WTC11 (cell line): ENCODE data around the gene SPTBN4. TPM values are rescaled to one million over a fixed set of nuclear protein-coding genes. Genes with fewer than 3 reads are reported as not detected.

Experiments
- CBFB ChIP-seq: sonication (generic); formaldehyde crosslinking; IDR thresholded peaks from 2 replicates; pipeline ENCODE4 v1.8.1; 2022; ENCODE audit warnings: mild to moderate bottlenecking, low read depth, missing genetic modification reagents
- CREB1 ChIP-seq: sonication (generic); formaldehyde crosslinking; IDR thresholded peaks from 2 replicates; pipeline ENCODE4 v1.8.0; 2023; ENCODE audit warnings: mild to moderate bottlenecking, missing genetic modification reagents
- ELF4 ChIP-seq: sonication (generic); formaldehyde crosslinking; IDR thresholded peaks from 2 replicates; pipeline ENCODE4 v1.8.1; 2022; ENCODE audit warnings: low read depth, mild to moderate bottlenecking, moderate library complexity, missing genetic modification reagents
- ESRRA ChIP-seq: sonication (generic); formaldehyde crosslinking; IDR thresholded peaks from 2 replicates; pipeline ENCODE4 v1.8.1; 2022; ENCODE audit warnings: mild to moderate bottlenecking, missing genetic modification reagents, borderline replicate concordance
- FOXJ3 ChIP-seq: sonication (generic); formaldehyde crosslinking; IDR thresholded peaks from 2 replicates; pipeline ENCODE4 v1.9.0; 2021; ENCODE audit warnings: missing genetic modification reagents, mild to moderate bottlenecking, borderline replicate concordance
- GRHL2 ChIP-seq: fragments of 250-450 bp; sonication (Bioruptor Pico); IDR thresholded peaks from 2 replicates; pipeline ENCODE4 v1.8.0; 2022; ENCODE audit warnings: mild to moderate bottlenecking, moderate library complexity; ENCODE audit not compliant: insufficient replicate concordance, severe bottlenecking
- GTF2I ChIP-seq: fragments of 250-450 bp; sonication (Bioruptor Pico); conservative IDR thresholded peaks from 2 replicates; pipeline ENCODE4 v1.4.0; 2021; ENCODE audit warnings: mild to moderate bottlenecking
- MYBL2 ChIP-seq: sonication (generic); formaldehyde crosslinking; IDR thresholded peaks from 2 replicates; pipeline ENCODE4 v1.8.1; 2023; ENCODE audit warnings: mild to moderate bottlenecking, moderate library complexity, missing genetic modification reagents
- NFYB ChIP-seq: sonication (generic); formaldehyde crosslinking; conservative IDR thresholded peaks from 2 replicates; pipeline ENCODE4 v1.8.0; 2022; ENCODE audit warnings: low read depth, missing genetic modification reagents
- NR1H2 ChIP-seq: sonication (generic); formaldehyde crosslinking; IDR thresholded peaks from 2 replicates; pipeline ENCODE4 v1.9.0; 2021; ENCODE audit warnings: mild to moderate bottlenecking, moderate library complexity, missing genetic modification reagents
- RELA ChIP-seq: sonication (generic); formaldehyde crosslinking; IDR thresholded peaks from 2 replicates; pipeline ENCODE4 v1.8.1; 2022; ENCODE audit warnings: missing genetic modification reagents, mild to moderate bottlenecking, borderline replicate concordance
- SMAD4 ChIP-seq: sonication (generic); formaldehyde crosslinking; IDR thresholded peaks from 2 replicates; pipeline ENCODE4 v1.8.0; 2022; ENCODE audit warnings: mild to moderate bottlenecking, missing genetic modification reagents
- SP1 ChIP-seq: sonication (generic); formaldehyde crosslinking; conservative IDR thresholded peaks from 2 replicates; pipeline ENCODE4 v1.8.1; 2022; ENCODE audit warnings: missing genetic modification reagents
- TCF7 ChIP-seq: sonication (generic); formaldehyde crosslinking; IDR thresholded peaks from 2 replicates; pipeline ENCODE4 v1.8.0; 2022; ENCODE audit warnings: mild to moderate bottlenecking, low read depth, missing genetic modification reagents, moderate library complexity
- TEAD1 ChIP-seq: sonication (generic); formaldehyde crosslinking; IDR thresholded peaks from 2 replicates; pipeline ENCODE4 v1.8.0; 2022; ENCODE audit warnings: mild to moderate bottlenecking, missing genetic modification reagents
- ZBTB21 ChIP-seq: sonication (generic); formaldehyde crosslinking; IDR thresholded peaks from 2 replicates; pipeline ENCODE4 v1.8.1; 2023; ENCODE audit warnings: mild to moderate bottlenecking, missing genetic modification reagents, borderline replicate concordance
- ZNF121 ChIP-seq: sonication (generic); formaldehyde crosslinking; IDR thresholded peaks from 2 replicates; pipeline ENCODE4 v1.8.0; 2023; ENCODE audit warnings: missing genetic modification reagents
- ZNF138 ChIP-seq: sonication (generic); formaldehyde crosslinking; conservative IDR thresholded peaks from 2 replicates; pipeline ENCODE4 v1.8.1; 2022; ENCODE audit warnings: mild to moderate bottlenecking, moderate library complexity, missing genetic modification reagents
- ZNF232 ChIP-seq: sonication (generic); formaldehyde crosslinking; IDR thresholded peaks from 2 replicates; pipeline ENCODE4 v1.8.0; 2022; ENCODE audit warnings: mild to moderate bottlenecking, missing genetic modification reagents
- ZNF263 ChIP-seq: sonication (generic); formaldehyde crosslinking; IDR thresholded peaks from 2 replicates; pipeline ENCODE4 v1.8.1; 2022; ENCODE audit warnings: low read depth, mild to moderate bottlenecking, moderate library complexity, missing genetic modification reagents
- total RNA-seq: library from RNA; stranded (reverse); gene quantifications from 3 replicates; pipeline ENCODE4 v1.2.3, GENCODE V29; 2021
- TF ChIP-seq, protein P1 (sequence below): sonication (generic); formaldehyde crosslinking; IDR thresholded peaks from 2 replicates; pipeline ENCODE4 v1.8.1; 2023; ENCODE audit warnings: mild to moderate bottlenecking, moderate library complexity, missing genetic modification reagents
- TF ChIP-seq, protein P2 (sequence below): sonication (generic); formaldehyde crosslinking; IDR thresholded peaks from 2 replicates; pipeline ENCODE4 v1.8.1; 2023; ENCODE audit warnings: mild to moderate bottlenecking, missing genetic modification reagents, moderate library complexity
- TF ChIP-seq, protein P3 (sequence below): sonication (generic); formaldehyde crosslinking; IDR thresholded peaks from 2 replicates; pipeline ENCODE4 v1.8.1; 2023; ENCODE audit warnings: mild to moderate bottlenecking, missing genetic modification reagents, moderate library complexity
- TF ChIP-seq, protein P4 (sequence below): sonication (generic); formaldehyde crosslinking; IDR thresholded peaks from 2 replicates; pipeline ENCODE4 v1.8.0; 2022; ENCODE audit warnings: mild to moderate bottlenecking, missing genetic modification reagents
- TF ChIP-seq, protein P5 (sequence below): sonication (generic); formaldehyde crosslinking; IDR thresholded peaks from 2 replicates; pipeline ENCODE4 v1.8.1; 2023; ENCODE audit warnings: mild to moderate bottlenecking, missing genetic modification reagents
- TF ChIP-seq, protein P6 (sequence below): sonication (generic); formaldehyde crosslinking; IDR thresholded peaks from 2 replicates; pipeline ENCODE4 v1.8.1; 2022; ENCODE audit warnings: mild to moderate bottlenecking, moderate library complexity, missing genetic modification reagents
- TF ChIP-seq, protein P7 (sequence below): sonication (generic); formaldehyde crosslinking; IDR thresholded peaks from 2 replicates; pipeline ENCODE4 v1.8.0; 2023; ENCODE audit warnings: mild to moderate bottlenecking, missing genetic modification reagents

SPTBN4 gene
- total RNA-seq, 1 experiment from 2014 or later, result 2.8 TPM

DNA sequence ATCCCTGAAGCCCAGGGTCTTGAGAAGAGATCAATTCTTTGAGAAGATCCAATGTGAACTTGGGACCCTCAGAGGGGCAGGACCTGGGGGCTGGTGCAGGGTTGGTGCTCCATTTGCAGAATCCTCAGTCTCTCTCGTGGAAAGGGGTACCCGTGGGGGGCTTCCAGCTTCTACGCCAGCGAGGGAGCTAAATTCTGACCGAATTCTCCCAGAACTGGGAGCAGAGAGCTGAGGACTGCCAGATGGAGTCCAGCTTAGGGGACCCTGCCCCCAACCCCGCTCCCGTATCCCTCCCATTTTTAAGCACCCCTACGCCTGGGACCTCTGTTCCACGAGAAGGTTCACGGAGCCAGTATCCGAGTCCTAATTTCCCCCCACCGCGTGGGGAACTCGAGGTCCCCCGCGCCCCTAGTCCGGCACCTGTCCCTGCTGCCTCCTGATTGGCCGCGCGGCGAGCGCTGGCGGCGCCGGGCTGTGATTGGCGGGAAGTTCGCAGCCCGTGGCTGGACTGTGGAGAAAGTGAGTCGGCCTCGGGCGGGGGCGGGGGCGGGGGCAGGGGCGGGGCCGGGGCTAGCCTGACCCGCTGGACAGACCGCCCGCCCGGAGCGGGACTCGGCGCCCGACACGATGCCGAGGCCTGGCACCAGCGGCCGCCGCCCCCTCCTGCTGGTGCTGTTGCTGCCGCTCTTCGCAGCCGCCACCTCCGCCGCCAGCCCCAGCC is 130.0 kb downstream of the SPTBN4 start (continued):
- TF ChIP-seq, protein P1, sequence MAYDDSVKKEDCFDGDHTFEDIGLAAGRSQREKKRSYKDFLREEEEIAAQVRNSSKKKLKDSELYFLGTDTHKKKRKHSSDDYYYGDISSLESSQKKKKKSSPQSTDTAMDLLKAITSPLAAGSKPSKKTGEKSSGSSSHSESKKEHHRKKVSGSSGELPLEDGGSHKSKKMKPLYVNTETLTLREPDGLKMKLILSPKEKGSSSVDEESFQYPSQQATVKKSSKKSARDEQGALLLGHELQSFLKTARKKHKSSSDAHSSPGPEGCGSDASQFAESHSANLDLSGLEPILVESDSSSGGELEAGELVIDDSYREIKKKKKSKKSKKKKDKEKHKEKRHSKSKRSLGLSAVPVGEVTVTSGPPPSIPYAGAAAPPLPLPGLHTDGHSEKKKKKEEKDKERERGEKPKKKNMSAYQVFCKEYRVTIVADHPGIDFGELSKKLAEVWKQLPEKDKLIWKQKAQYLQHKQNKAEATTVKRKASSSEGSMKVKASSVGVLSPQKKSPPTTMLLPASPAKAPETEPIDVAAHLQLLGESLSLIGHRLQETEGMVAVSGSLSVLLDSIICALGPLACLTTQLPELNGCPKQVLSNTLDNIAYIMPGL (CRISPR knock-in tag), result peak; percentile 53; the same call in 1 of the 2 replicates
- TF ChIP-seq ZBTB21 (CRISPR knock-in tag) (peak; percentile 72; the same call in 1 of the 2 replicates), CREB1 (CRISPR knock-in tag) (peak; percentile 32; the same call in 1 of the 2 replicates), CBFB (no peak), TCF7 (CRISPR knock-in tag) (no peak), ZNF263 (CRISPR knock-in tag) (0 out of 2 replicates have a peak, but pooled peaks have one; percentile 48), ELF4 (CRISPR knock-in tag) (0 out of 2 replicates have a peak, but pooled peaks have one; percentile 62), ZNF232 (peak; percentile 71; the same call in 1 of the 2 replicates), FOXJ3 (no peak), NFYB (CRISPR knock-in tag) (peak; percentile 57), ZNF121 (CRISPR knock-in tag) (no peak), ZNF138 (0 out of 2 replicates have a peak, but pooled peaks have one; percentile 68), GTF2I (no peak), MYBL2 (CRISPR knock-in tag) (0 out of 2 replicates have a peak, but pooled peaks have one; percentile 57), SMAD4 (CRISPR knock-in tag) (no peak), RELA (no peak), SP1 (CRISPR knock-in tag) (peak; percentile 47; the same call in 1 of the 2 replicates), GRHL2 (no peak), TEAD1 (CRISPR knock-in tag) (peak; percentile 69; the same call in 1 of the 2 replicates), NR1H2 (CRISPR knock-in tag) (no peak), ESRRA (CRISPR knock-in tag) (no peak)
- TF ChIP-seq, protein P2, sequence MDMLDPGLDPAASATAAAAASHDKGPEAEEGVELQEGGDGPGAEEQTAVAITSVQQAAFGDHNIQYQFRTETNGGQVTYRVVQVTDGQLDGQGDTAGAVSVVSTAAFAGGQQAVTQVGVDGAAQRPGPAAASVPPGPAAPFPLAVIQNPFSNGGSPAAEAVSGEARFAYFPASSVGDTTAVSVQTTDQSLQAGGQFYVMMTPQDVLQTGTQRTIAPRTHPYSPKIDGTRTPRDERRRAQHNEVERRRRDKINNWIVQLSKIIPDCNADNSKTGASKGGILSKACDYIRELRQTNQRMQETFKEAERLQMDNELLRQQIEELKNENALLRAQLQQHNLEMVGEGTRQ (CRISPR knock-in tag), result no peak
- TF ChIP-seq, protein P3, sequence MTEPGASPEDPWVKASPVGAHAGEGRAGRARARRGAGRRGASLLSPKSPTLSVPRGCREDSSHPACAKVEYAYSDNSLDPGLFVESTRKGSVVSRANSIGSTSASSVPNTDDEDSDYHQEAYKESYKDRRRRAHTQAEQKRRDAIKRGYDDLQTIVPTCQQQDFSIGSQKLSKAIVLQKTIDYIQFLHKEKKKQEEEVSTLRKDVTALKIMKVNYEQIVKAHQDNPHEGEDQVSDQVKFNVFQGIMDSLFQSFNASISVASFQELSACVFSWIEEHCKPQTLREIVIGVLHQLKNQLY, result no peak
- TF ChIP-seq, protein P4, sequence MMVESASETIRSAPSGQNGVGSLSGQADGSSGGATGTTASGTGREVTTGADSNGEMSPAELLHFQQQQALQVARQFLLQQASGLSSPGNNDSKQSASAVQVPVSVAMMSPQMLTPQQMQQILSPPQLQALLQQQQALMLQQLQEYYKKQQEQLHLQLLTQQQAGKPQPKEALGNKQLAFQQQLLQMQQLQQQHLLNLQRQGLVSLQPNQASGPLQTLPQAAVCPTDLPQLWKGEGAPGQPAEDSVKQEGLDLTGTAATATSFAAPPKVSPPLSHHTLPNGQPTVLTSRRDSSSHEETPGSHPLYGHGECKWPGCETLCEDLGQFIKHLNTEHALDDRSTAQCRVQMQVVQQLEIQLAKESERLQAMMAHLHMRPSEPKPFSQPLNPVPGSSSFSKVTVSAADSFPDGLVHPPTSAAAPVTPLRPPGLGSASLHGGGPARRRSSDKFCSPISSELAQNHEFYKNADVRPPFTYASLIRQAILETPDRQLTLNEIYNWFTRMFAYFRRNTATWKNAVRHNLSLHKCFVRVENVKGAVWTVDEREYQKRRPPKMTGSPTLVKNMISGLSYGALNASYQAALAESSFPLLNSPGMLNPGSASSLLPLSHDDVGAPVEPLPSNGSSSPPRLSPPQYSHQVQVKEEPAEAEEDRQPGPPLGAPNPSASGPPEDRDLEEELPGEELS, result peak; percentile 79; the same call in 1 of the 2 replicates
- TF ChIP-seq, protein P5, sequence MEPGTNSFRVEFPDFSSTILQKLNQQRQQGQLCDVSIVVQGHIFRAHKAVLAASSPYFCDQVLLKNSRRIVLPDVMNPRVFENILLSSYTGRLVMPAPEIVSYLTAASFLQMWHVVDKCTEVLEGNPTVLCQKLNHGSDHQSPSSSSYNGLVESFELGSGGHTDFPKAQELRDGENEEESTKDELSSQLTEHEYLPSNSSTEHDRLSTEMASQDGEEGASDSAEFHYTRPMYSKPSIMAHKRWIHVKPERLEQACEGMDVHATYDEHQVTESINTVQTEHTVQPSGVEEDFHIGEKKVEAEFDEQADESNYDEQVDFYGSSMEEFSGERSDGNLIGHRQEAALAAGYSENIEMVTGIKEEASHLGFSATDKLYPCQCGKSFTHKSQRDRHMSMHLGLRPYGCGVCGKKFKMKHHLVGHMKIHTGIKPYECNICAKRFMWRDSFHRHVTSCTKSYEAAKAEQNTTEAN (CRISPR knock-in tag), result peak; percentile 51; the same call in 1 of the 2 replicates
- TF ChIP-seq, protein P6, sequence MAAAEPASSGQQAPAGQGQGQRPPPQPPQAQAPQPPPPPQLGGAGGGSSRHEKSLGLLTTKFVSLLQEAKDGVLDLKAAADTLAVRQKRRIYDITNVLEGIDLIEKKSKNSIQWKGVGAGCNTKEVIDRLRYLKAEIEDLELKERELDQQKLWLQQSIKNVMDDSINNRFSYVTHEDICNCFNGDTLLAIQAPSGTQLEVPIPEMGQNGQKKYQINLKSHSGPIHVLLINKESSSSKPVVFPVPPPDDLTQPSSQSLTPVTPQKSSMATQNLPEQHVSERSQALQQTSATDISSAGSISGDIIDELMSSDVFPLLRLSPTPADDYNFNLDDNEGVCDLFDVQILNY, result 0 out of 2 replicates have a peak, but pooled peaks have one; percentile 67
- TF ChIP-seq, protein P7, sequence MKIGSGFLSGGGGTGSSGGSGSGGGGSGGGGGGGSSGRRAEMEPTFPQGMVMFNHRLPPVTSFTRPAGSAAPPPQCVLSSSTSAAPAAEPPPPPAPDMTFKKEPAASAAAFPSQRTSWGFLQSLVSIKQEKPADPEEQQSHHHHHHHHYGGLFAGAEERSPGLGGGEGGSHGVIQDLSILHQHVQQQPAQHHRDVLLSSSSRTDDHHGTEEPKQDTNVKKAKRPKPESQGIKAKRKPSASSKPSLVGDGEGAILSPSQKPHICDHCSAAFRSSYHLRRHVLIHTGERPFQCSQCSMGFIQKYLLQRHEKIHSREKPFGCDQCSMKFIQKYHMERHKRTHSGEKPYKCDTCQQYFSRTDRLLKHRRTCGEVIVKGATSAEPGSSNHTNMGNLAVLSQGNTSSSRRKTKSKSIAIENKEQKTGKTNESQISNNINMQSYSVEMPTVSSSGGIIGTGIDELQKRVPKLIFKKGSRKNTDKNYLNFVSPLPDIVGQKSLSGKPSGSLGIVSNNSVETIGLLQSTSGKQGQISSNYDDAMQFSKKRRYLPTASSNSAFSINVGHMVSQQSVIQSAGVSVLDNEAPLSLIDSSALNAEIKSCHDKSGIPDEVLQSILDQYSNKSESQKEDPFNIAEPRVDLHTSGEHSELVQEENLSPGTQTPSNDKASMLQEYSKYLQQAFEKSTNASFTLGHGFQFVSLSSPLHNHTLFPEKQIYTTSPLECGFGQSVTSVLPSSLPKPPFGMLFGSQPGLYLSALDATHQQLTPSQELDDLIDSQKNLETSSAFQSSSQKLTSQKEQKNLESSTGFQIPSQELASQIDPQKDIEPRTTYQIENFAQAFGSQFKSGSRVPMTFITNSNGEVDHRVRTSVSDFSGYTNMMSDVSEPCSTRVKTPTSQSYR (CRISPR knock-in tag), result 0 out of 2 replicates have a peak, but pooled peaks have one; percentile 22
